ES-I3 (cell line): Measurements from ENCODE around the gene ST8SIA6.

Experiments
- H3K36me3 ChIP-seq: 2 replicates; pipeline ENCODE4 v1.6.1; 2013; ENCODE audit warnings: mild to moderate bottlenecking, low read length, control low read depth, moderate library complexity; ENCODE audit not compliant: insufficient read depth
- H3K4me1 ChIP-seq: 2 replicates; pipeline ENCODE4 v1.6.1; 2013; ENCODE audit warnings: mild to moderate bottlenecking, control low read depth, low read length; ENCODE audit not compliant: insufficient read depth
- H3K9ac ChIP-seq: 2 replicates; pipeline ENCODE4 v1.6.1; 2013; ENCODE audit warnings: low read depth, mild to moderate bottlenecking, low read length, moderate library complexity
- H3K9me3 ChIP-seq: 2 replicates; pipeline ENCODE4 v1.6.1; 2013; ENCODE audit warnings: mild to moderate bottlenecking, low read length, moderate library complexity; ENCODE audit not compliant: control insufficient read depth, insufficient read depth

ST8SIA6 gene

GRCh38 chr10:17379151-17379690 is 75.2 kb downstream of the ST8SIA6 start:
- peaks cover 5% of the 10 kb centered on the region; the same call in 1 of the 2 replicates for H3K4me1 ChIP-seq
- no peak overlapping the region for H3K9ac ChIP-seq
- no peaks in the 10 kb centered on the region for H3K9me3 ChIP-seq
- no peaks in the 10 kb centered on the region for H3K36me3 ChIP-seq

GRCh38 chr10:17375936-17376584 is 78.3 kb downstream of the ST8SIA6 start:
- Histone ChIP-seq H3K36me3 (no peaks in the 10 kb centered on the region), H3K9ac (no peak overlapping the region), H3K9me3 (no peaks in the 10 kb centered on the region), H3K4me1 (peaks cover 5% of the 10 kb centered on the region; the same call in 1 of the 2 replicates)

GRCh38 chr10:17368708-17369272 is 85.6 kb downstream of the ST8SIA6 start:
- no peak overlapping the region for H3K9ac ChIP-seq
- H3K36me3 ChIP-seq = no peaks in the 10 kb centered on the region
- no peaks in the 10 kb centered on the region for H3K9me3 ChIP-seq
- no peaks in the 10 kb centered on the region for H3K4me1 ChIP-seq

GRCh38 chr10:17366705-17367104 is 87.7 kb downstream of the ST8SIA6 start:
- H3K9ac ChIP-seq = no peak overlapping the region
- no peaks in the 10 kb centered on the region for H3K36me3 ChIP-seq
- H3K4me1 ChIP-seq = no peaks in the 10 kb centered on the region
- H3K9me3 ChIP-seq = no peaks in the 10 kb centered on the region

GRCh38 chr10:17365402-17365801 is 89.0 kb downstream of the ST8SIA6 start:
- no peak overlapping the region for H3K9ac ChIP-seq
- no peaks in the 10 kb centered on the region for H3K36me3 ChIP-seq
- no peaks in the 10 kb centered on the region for H3K9me3 ChIP-seq
- no peaks in the 10 kb centered on the region for H3K4me1 ChIP-seq

- no peak overlapping the region for H3K9ac ChIP-seq
- no peaks in the 10 kb centered on the region for H3K9me3 ChIP-seq
- H3K4me1 ChIP-seq = no peaks in the 10 kb centered on the region
- H3K36me3 ChIP-seq = no peaks in the 10 kb centered on the region
Measured at GRCh38 chr10:17358461-17358860, 95.9 kb downstream of the ST8SIA6 start.

- H3K4me1 ChIP-seq = no peaks in the 10 kb centered on the region
- H3K9ac ChIP-seq = no peak overlapping the region
- no peaks in the 10 kb centered on the region for H3K36me3 ChIP-seq
- no peaks in the 10 kb centered on the region for H3K9me3 ChIP-seq
Measured at GRCh38 chr10:17357781-17358180, 96.6 kb downstream of the ST8SIA6 start.

GRCh38 chr10:17356820-17357219 is 97.6 kb downstream of the ST8SIA6 start:
- H3K36me3 ChIP-seq = no peaks in the 10 kb centered on the region
- H3K4me1 ChIP-seq = no peaks in the 10 kb centered on the region
- no peaks in the 10 kb centered on the region for H3K9me3 ChIP-seq
- no peak overlapping the region for H3K9ac ChIP-seq

- Histone ChIP-seq H3K9me3 (no peaks in the 10 kb centered on the region), H3K9ac (no peak overlapping the region), H3K4me1 (no peaks in the 10 kb centered on the region), H3K36me3 (no peaks in the 10 kb centered on the region)
Measured at GRCh38 chr10:17354781-17355180, 99.6 kb downstream of the ST8SIA6 start.

GRCh38 chr10:17353568-17354300 is 100.7 kb downstream of the ST8SIA6 start:
- Histone ChIP-seq H3K36me3 (no peaks in the 10 kb centered on the region), H3K9me3 (no peaks in the 10 kb centered on the region), H3K4me1 (no peaks in the 10 kb centered on the region), H3K9ac (no peak overlapping the region)

GRCh38 chr10:17352583-17352982 is 101.8 kb downstream of the ST8SIA6 start:
- no peak overlapping the region for H3K9ac ChIP-seq
- no peaks in the 10 kb centered on the region for H3K4me1 ChIP-seq
- H3K9me3 ChIP-seq = no peaks in the 10 kb centered on the region
- H3K36me3 ChIP-seq = no peaks in the 10 kb centered on the region

- Histone ChIP-seq H3K9ac (no peak overlapping the region), H3K36me3 (no peaks in the 10 kb centered on the region), H3K4me1 (no peaks in the 10 kb centered on the region), H3K9me3 (no peaks in the 10 kb centered on the region)
Measured at GRCh38 chr10:17351506-17351905, 102.9 kb downstream of the ST8SIA6 start.

- Histone ChIP-seq H3K36me3 (no peaks in the 10 kb centered on the region), H3K9me3 (no peaks in the 10 kb centered on the region), H3K4me1 (no peaks in the 10 kb centered on the region), H3K9ac (no peak overlapping the region)
Measured at GRCh38 chr10:17349717-17350116, 104.7 kb downstream of the ST8SIA6 start.

- Histone ChIP-seq H3K4me1 (no peaks in the 10 kb centered on the region), H3K9me3 (no peaks in the 10 kb centered on the region), H3K9ac (no peak overlapping the region), H3K36me3 (no peaks in the 10 kb centered on the region)
Measured at GRCh38 chr10:17348501-17349349, 105.7 kb downstream of the ST8SIA6 start.
